GM12891 (cell line): ENCODE results near the gene DSCAM.

Experiments used
- POLR2A ChIP-seq: IDR thresholded peaks from 2 replicates; pipeline ENCODE4 v1.6.1; 2011; ENCODE audit warnings: low read depth, low read length, control low read depth
- POLR2AphosphoS5 ChIP-seq: IDR thresholded peaks from 2 replicates; pipeline ENCODE4 v1.6.1; 2011; ENCODE audit warnings: low read depth, low read length, control low read depth
- POU2F2 ChIP-seq: IDR thresholded peaks from 2 replicates; pipeline ENCODE4 v1.6.1; 2011; ENCODE audit warnings: low read depth, mild to moderate bottlenecking, control low read depth, low read length, moderate library complexity
- SPI1 ChIP-seq: IDR thresholded peaks from 2 replicates; pipeline ENCODE4 v1.6.1; 2011; ENCODE audit warnings: low read depth, low read length, control low read depth
- TAF1 ChIP-seq: IDR thresholded peaks from 2 replicates; pipeline ENCODE4 v1.6.1; 2011; ENCODE audit warnings: low read depth, low read length, control low read depth

GRCh38 chr21:40882192-40882915 lies 35.4 kb upstream of the DSCAM start:
- TF ChIP-seq POLR2AphosphoS5 (no peak), POLR2A (no peak), TAF1 (no peak), POU2F2 (no peak), SPI1 (no peak)
